HepG2 (cell line): ENCODE measurements around the gene MYLK3. TPM values are rescaled to one million over a fixed set of nuclear protein-coding genes. Genes with fewer than 3 reads are reported as not detected.
A peak's percentile ranks its signal among the peaks of the same experiment; 100 is the strongest.

Experiments
- ATAC-seq: fragments of 200-7000 bp; cut with Tn5 transposase; 3 replicates; pipeline ENCODE4 v1.9.1; 2020; ENCODE audit warnings: mild to moderate bottlenecking, moderate library complexity
- BruUV-seq: library from RNA; stranded (reverse); fragments of 400-500 nt; replicated peaks from 2 replicates; lab custom pipeline; 2021; lab: Mats Ljungman, UMichigan
- CTCF ChIA-PET: fragments of 300-600 bp; formaldehyde crosslinking; extraction: SDS; loops from one replicate; lab custom pipeline; 2021; ENCODE audit warnings: low total read pairs, inconsistent platforms, low intra/inter-chr PET ratio; lab: Yijun Ruan, JAX
- POLR2A ChIA-PET: fragments of 350-600 bp; sonication (Branson Sonifier 250); formaldehyde crosslinking; loops from one replicate; lab custom pipeline; 2020; ENCODE audit warnings: antibody characterized with exemption, inconsistent platforms; lab: Yijun Ruan, JAX
- DNase-seq: peaks from one replicate; pipeline ENCODE4 v3.0.0-alpha.2; 2015; ENCODE audit warnings: low spot score
- FAIRE-seq: peaks from 3 replicates; lab custom pipeline; 2011; peaks lifted over from hg19 to GRCh38; lab: Jason Lieb, UNC
- H2AFZ ChIP-seq: one replicate; pipeline ENCODE4 v1.6.1; 2011; ENCODE audit warnings: low read length, inconsistent platforms
- H3K27ac ChIP-seq: fragments of 300-600 bp; 3 replicates; pipeline ENCODE4 v1.8.0; 2011; ENCODE audit warnings: mixed run types, mild to moderate bottlenecking, mixed read lengths, low read length, inconsistent platforms; ENCODE audit not compliant: insufficient read depth; ENCODE audit errors: extremely low read length
- H3K27me3 ChIP-seq, 2 experiments: fragments of 200-600 bp in 1 of 2; 2 replicates in 1 of 2; 3 replicates in 1 of 2; pipeline versions ENCODE4 v1.6.0 to v1.8.0; 2011; ENCODE audit warnings: low read length in 2 of 2, mild to moderate bottlenecking in 2 of 2, moderate library complexity in 2 of 2, inconsistent platforms in 1 of 2; ENCODE audit not compliant: insufficient read depth in 2 of 2, control insufficient read depth in 1 of 2
- H3K36me3 ChIP-seq, 2 experiments: fragments of 200-600 bp in 1 of 2; replicated peaks in 1 of 2; 2 replicates in 1 of 2; 3 replicates in 1 of 2; pipeline versions ENCODE4 v1.5.1 to v1.8.0; 2011; ENCODE audit warnings: low read length in 2 of 2, inconsistent platforms in 1 of 2; ENCODE audit not compliant: insufficient read depth in 2 of 2, control insufficient read depth in 1 of 2
- H3K4me1 ChIP-seq: 2 replicates; pipeline ENCODE4 v1.5.1; 2012; ENCODE audit warnings: low read length, inconsistent platforms; ENCODE audit not compliant: insufficient read depth
- H3K4me2 ChIP-seq: 2 replicates; pipeline ENCODE4 v1.6.0; 2011; ENCODE audit warnings: low read depth, low read length, inconsistent platforms
- H3K4me3 ChIP-seq, 3 experiments: fragments of 200-600 bp in 1 of 3; sonication (generic), shearing (Covaris generic) in 1 of 3; replicated peaks in 1 of 3; 2 replicates each; pipeline ENCODE4 v1.5.1; 2011 to 2016; ENCODE audit warnings: low read length in 3 of 3, inconsistent platforms in 2 of 3, low read depth in 2 of 3, mild to moderate bottlenecking in 2 of 3, control low read depth in 1 of 3, mixed read lengths in 1 of 3; ENCODE audit not compliant: insufficient read depth in 1 of 3
- H3K79me2 ChIP-seq: one replicate; pipeline ENCODE4 v1.6.1; 2011; ENCODE audit warnings: low read length, inconsistent platforms; ENCODE audit not compliant: insufficient read depth
- H3K9ac ChIP-seq: 2 replicates; pipeline ENCODE4 v1.6.0; 2011; ENCODE audit warnings: mild to moderate bottlenecking, low read depth, low read length, inconsistent platforms; ENCODE audit not compliant: insufficient read depth
- H3K9me3 ChIP-seq: 2 replicates; pipeline ENCODE4 v1.5.1; 2012; ENCODE audit warnings: mild to moderate bottlenecking, low read length
- H4K20me1 ChIP-seq: 2 replicates; pipeline ENCODE4 v1.6.0; 2011; ENCODE audit warnings: inconsistent platforms, mild to moderate bottlenecking, low read length, moderate library complexity; ENCODE audit not compliant: insufficient read depth
- AGO1 ChIP-seq: fragments of 200-400 bp; formaldehyde crosslinking; IDR thresholded peaks from 2 replicates; pipeline ENCODE4 v1.6.1; 2017; ENCODE audit warnings: mild to moderate bottlenecking, low read depth, low read length, moderate library complexity; ENCODE audit not compliant: poor library complexity, severe bottlenecking
- ARID3A ChIP-seq: IDR thresholded peaks from 2 replicates; pipeline ENCODE4 v1.6.1; 2012; ENCODE audit warnings: low read depth, low read length, improper control_type of control experiment
- HNF1B ChIP-seq: sonication (generic); formaldehyde crosslinking; IDR thresholded peaks from 2 replicates; pipeline ENCODE4 v1.5.1; 2020; ENCODE audit warnings: mild to moderate bottlenecking, moderate library complexity, missing genetic modification reagents
- HNF4A ChIP-seq: sonication (generic); formaldehyde crosslinking; IDR thresholded peaks from 2 replicates; pipeline ENCODE4 v1.4.0; 2020; ENCODE audit warnings: missing genetic modification reagents
- PHF21A ChIP-seq: sonication (generic); formaldehyde crosslinking; IDR thresholded peaks from 2 replicates; pipeline ENCODE4 v1.5.0; 2020; ENCODE audit warnings: mild to moderate bottlenecking, missing genetic modification reagents
- RAD51 ChIP-seq: fragments of 450-650 bp; IDR thresholded peaks from 2 replicates; pipeline ENCODE4 v1.6.1; 2016; ENCODE audit warnings: borderline replicate concordance
- SUZ12 ChIP-seq: fragments of 150-350 bp; IDR thresholded peaks from 2 replicates; pipeline ENCODE4 v1.6.1; 2014; ENCODE audit warnings: low read depth, low read length
- TEF ChIP-seq: sonication (generic); formaldehyde crosslinking; IDR thresholded peaks from 2 replicates; pipeline ENCODE4 v1.5.0; 2020; ENCODE audit warnings: missing genetic modification reagents
- UBTF ChIP-seq: sonication (generic); formaldehyde crosslinking; IDR thresholded peaks from 2 replicates; pipeline ENCODE4 v1.4.0; 2020; ENCODE audit warnings: mild to moderate bottlenecking, missing genetic modification reagents
- ZBTB3 ChIP-seq: sonication (generic); formaldehyde crosslinking; IDR thresholded peaks from 2 replicates; pipeline ENCODE4 v1.4.0; 2020; ENCODE audit warnings: low read depth, mild to moderate bottlenecking, moderate library complexity, missing genetic modification reagents, borderline replicate concordance
- ZNF17 ChIP-seq: sonication (generic); formaldehyde crosslinking; IDR thresholded peaks from 2 replicates; pipeline ENCODE4 v1.5.0; 2020; ENCODE audit warnings: mild to moderate bottlenecking, missing genetic modification reagents
- ZXDC ChIP-seq: sonication (generic); formaldehyde crosslinking; IDR thresholded peaks from 2 replicates; pipeline ENCODE4 v1.5.0; 2020; ENCODE audit warnings: mild to moderate bottlenecking, missing genetic modification reagents
- WGBS: methylation state at CpG from one replicate; pipeline ENCODE4 v1.1.6; 2017; ENCODE audit warnings: low lambda C conversion rate; 5-methylcytosine and 5-hydroxymethylcytosine counted together
- in situ Hi-C: cut with HindIII; loops from 2 replicates; pipeline ENCODE4 v1.10.0; 2017; ENCODE audit warnings: low pct_unique_long_range_greater_than_20kb; ENCODE audit not compliant: extremely low pct_ligation_motif_present
- intact Hi-C: fragments of 100-400 bp; cut with micrococcal nuclease; formaldehyde crosslinking; loops from one replicate; pipeline ENCODE4 v1.10.0; 2022; ENCODE audit not compliant: unreplicated experiment
- polyA plus RNA-seq, 8 experiments: library from polyadenylated mRNA; depleted of rRNA in 3 of 8; stranded (reverse) in 7 of 8; unstranded in 1 of 8; fragments of >200 nt; fragmentation: Illumina TruSeq in 4 of 8; extraction: Trizol in 4 of 8; gene quantifications; 2 replicates each; pipeline versions ENCODE4 v1.2.1 to v1.2.3, GENCODE V29; 2011 to 2016; ENCODE audit warnings: low read depth in 4 of 8, missing spikeins in 1 of 8, mixed read lengths in 1 of 8; ENCODE audit not compliant: insufficient read depth in 1 of 8
- total RNA-seq, 5 experiments: library from RNA; depleted of rRNA; stranded (reverse); fragments of >200 nt; fragmentation: Illumina TruSeq; extraction: Trizol; gene quantifications; 2 replicates each; pipeline ENCODE4 v1.2.3, GENCODE V29; 2016; ENCODE audit warnings: low read depth in 1 of 5

The MYLK3 gene
- total and polyA plus RNA-seq, 2 of the 13 experiments (the other 11 are each of a cell fraction or from before 2014, with no cell fraction given), result 0.04 to 0.18 TPM

GRCh38 chr16:46711106-46712058 is 36.8 kb downstream of the MYLK3 start:
- no peaks in the 10 kb centered on the region for H3K36me3 ChIP-seq
- H2AFZ ChIP-seq, result no peak overlapping the region
- peaks cover 0 to 4% of the 10 kb centered on the region in 2 experiments; a peak in 1 of 5 replicates for H3K27me3 ChIP-seq
- no peak for DNase-seq
- no peak for FAIRE-seq
- H4K20me1 ChIP-seq, result no peaks in the 10 kb centered on the region
- 28% methylated on average over 10 of the region's 10 CpGs for WGBS
- H3K4me3 ChIP-seq, result peak overlapping the region; percentile 12 to 54 (median 40); a peak in 4 of 6 replicates
- BruUV-seq, result no TSS peak
- H3K9ac ChIP-seq, result no peak overlapping the region
- in situ Hi-C loops, result no loop called here
- intact Hi-C loops, result no loop called here
- no peak overlapping the region for H3K27ac ChIP-seq
- no peaks in the 10 kb centered on the region for H3K9me3 ChIP-seq
- ChIA-PET POLR2A (interaction anchor here (0.8 to 1.3 kb wide), 2 partner anchors 13 to 20 kb away, joined by 3 to 4 read pairs; no protein-coding TSS in a partner anchor), CTCF (no interaction called here)
- H3K4me1 ChIP-seq, result peaks cover 16% of the 10 kb centered on the region
- peak; percentile 91 for ATAC-seq
- H3K79me2 ChIP-seq, result no peaks in the 10 kb centered on the region
- H3K4me2 ChIP-seq, result peak overlapping the region; percentile 68
- TF ChIP-seq ARID3A, result no peak
- peak; percentile 38; the same call in 1 of the 2 replicates for TF ChIP-seq PHF21A (CRISPR knock-in tag)
- TF ChIP-seq HNF1B (CRISPR knock-in tag), result 0 out of 2 replicates have a peak, but pooled peaks have one; percentile 17
- TF ChIP-seq ZNF17, result no peak
- no peak for TF ChIP-seq ZXDC (CRISPR knock-in tag)
- 0 out of 2 replicates have a peak, but pooled peaks have one; percentile 23 for TF ChIP-seq UBTF
- TF ChIP-seq SUZ12, result no peak
- TF ChIP-seq RAD51, result no peak
- 0 out of 2 replicates have a peak, but pooled peaks have one; percentile 62 for TF ChIP-seq TEF (CRISPR knock-in tag)
- no peak for TF ChIP-seq HNF4A (CRISPR knock-in tag)
- TF ChIP-seq AGO1, result no peak
- TF ChIP-seq ZBTB3, result no peak
